Caco-2 (cell line): Measurements from ENCODE around the gene SALL1. TPM values are rescaled to one million over a fixed set of nuclear protein-coding genes. Genes with fewer than 3 reads are reported as not detected.

Source experiments
- BruUV-seq: library from RNA; stranded (reverse); fragments of 400-500 nt; replicated peaks from 2 replicates; lab custom pipeline; 2021; lab: Mats Ljungman, UMichigan
- CTCF ChIA-PET: fragments of 300-600 bp; sonication (Branson Sonifier 250); formaldehyde crosslinking; loops from one replicate; lab custom pipeline; 2022; ENCODE audit warnings: antibody characterized with exemption; lab: Charles Lee
- POLR2A ChIA-PET: fragments of 300-600 bp; sonication (Branson Sonifier 250); formaldehyde crosslinking; loops from one replicate; lab custom pipeline; 2022; ENCODE audit warnings: antibody characterized with exemption; lab: Charles Lee
- DNase-seq, 2 experiments: peaks; one replicate each; pipeline versions ENCODE4 v3.0.0 to v3.0.0-alpha.2; 2020 to 2022
- H3K27me3 ChIP-seq: replicated peaks from 2 replicates; pipeline ENCODE4 v1.6.0; 2011; ENCODE audit warnings: low read length; ENCODE audit not compliant: control insufficient read depth, insufficient read depth
- H3K36me3 ChIP-seq: 2 replicates; pipeline ENCODE4 v1.5.1; 2011; ENCODE audit warnings: low read length; ENCODE audit not compliant: control insufficient read depth, insufficient read depth
- H3K4me1 ChIP-seq: fragments of 250-450 bp; sonication (Bioruptor Pico); 2 replicates; pipeline ENCODE4 v1.5.1; 2020; ENCODE audit warnings: mild to moderate bottlenecking
- H3K4me3 ChIP-seq: 2 replicates; pipeline ENCODE4 v1.5.1; 2011; ENCODE audit warnings: low read depth, mild to moderate bottlenecking, control low read depth, low read length
- H3K9me3 ChIP-seq: fragments of 250-450 bp; sonication (Bioruptor Pico); 2 replicates; pipeline ENCODE4 v1.5.1; 2020; ENCODE audit warnings: mild to moderate bottlenecking, moderate library complexity
- H3K27ac Mint-ChIP-seq: one replicate; pipeline ENCODE4 v1.8.0; 2022; ENCODE audit warnings: mixed read lengths; ENCODE audit not compliant: unreplicated experiment
- H3K27me3 Mint-ChIP-seq: one replicate; pipeline ENCODE4 v1.8.0; 2022; ENCODE audit warnings: mixed read lengths; ENCODE audit not compliant: insufficient read depth, unreplicated experiment
- H3K36me3 Mint-ChIP-seq: one replicate; pipeline ENCODE4 v1.8.0; 2022; ENCODE audit warnings: mild to moderate bottlenecking, mixed read lengths; ENCODE audit not compliant: insufficient read depth, unreplicated experiment
- H3K4me1 Mint-ChIP-seq: one replicate; pipeline ENCODE4 v1.8.0; 2022; ENCODE audit warnings: low read depth, mixed read lengths; ENCODE audit not compliant: unreplicated experiment
- H3K4me3 Mint-ChIP-seq: one replicate; pipeline ENCODE4 v1.8.0; 2022; ENCODE audit warnings: mild to moderate bottlenecking, moderate library complexity, mixed read lengths; ENCODE audit not compliant: unreplicated experiment
- H3K9me3 Mint-ChIP-seq: one replicate; pipeline ENCODE4 v1.8.0; 2022; ENCODE audit warnings: mixed read lengths; ENCODE audit not compliant: unreplicated experiment
- intact Hi-C: fragments of 100-400 bp; cut with micrococcal nuclease; formaldehyde crosslinking; loops from one replicate; pipeline ENCODE4 v1.10.0; 2022; ENCODE audit not compliant: unreplicated experiment
- total RNA-seq: library from RNA; stranded (reverse); gene quantifications from 2 replicates; pipeline ENCODE4 v1.2.3, GENCODE V29; 2022
- TF ChIP-seq, protein P1 (sequence below), 2 experiments: fragments of 200-600 bp in 1 of 2; IDR thresholded peaks; 1 replicate in 1 of 2; 2 replicates in 1 of 2; pipeline versions ENCODE4 v1.5.1 to v1.8.0; 2011 to 2022; ENCODE audit warnings: antibody characterized with exemption in 1 of 2, control low read depth in 1 of 2, inconsistent platforms in 1 of 2, low read depth in 1 of 2, low read length in 1 of 2, mild to moderate bottlenecking in 1 of 2, moderate library complexity in 1 of 2; ENCODE audit not compliant: insufficient read depth in 1 of 2, severe bottlenecking in 1 of 2, unreplicated experiment in 1 of 2

Gene SALL1
- total RNA-seq, 1 experiment from 2014 or later = not detected

DNA sequence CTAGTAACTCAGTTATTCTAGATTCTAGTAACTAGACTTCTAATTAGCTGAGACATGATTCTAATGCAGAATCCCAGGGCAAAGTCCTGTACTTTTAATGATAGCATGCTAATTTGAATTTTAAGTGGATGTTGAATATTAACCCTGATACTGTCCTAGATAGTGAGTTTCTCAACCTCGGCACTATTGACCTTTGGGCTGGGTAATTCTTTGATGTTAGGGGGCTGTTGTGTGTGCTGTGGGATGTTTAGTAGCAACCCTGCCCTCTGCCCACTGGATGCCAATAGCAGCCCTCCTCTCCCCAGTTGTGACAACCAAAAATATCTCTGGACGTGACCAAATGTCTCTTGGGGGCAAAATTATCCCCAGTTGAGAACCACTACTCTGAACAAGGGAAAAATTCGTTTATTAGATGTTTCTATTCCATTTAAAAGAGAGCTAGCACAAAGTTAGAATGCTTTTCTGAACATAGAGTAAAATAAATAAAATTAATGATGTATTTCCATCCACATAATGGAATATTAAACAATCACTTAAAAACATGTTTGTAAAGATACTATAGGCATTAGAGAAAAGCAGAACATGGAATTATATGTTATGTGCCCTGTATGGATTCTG is 30.2 kb downstream of the SALL1 start:
- Histone ChIP-seq H3K4me3 (no peak overlapping the region), H3K4me1 (peaks cover 32% of the 10 kb centered on the region), H3K9me3 (no peaks in the 10 kb centered on the region), H3K27me3 (no peaks in the 10 kb centered on the region), H3K36me3 (no peaks in the 10 kb centered on the region)
- peak in 1 of 2 experiments; percentile 32 for DNase-seq
- CTCF ChIA-PET = no interaction called here
- H3K36me3 Mint-ChIP-seq = no peaks in the 10 kb centered on the region
- no TSS peak for BruUV-seq
- TF ChIP-seq, protein P1, sequence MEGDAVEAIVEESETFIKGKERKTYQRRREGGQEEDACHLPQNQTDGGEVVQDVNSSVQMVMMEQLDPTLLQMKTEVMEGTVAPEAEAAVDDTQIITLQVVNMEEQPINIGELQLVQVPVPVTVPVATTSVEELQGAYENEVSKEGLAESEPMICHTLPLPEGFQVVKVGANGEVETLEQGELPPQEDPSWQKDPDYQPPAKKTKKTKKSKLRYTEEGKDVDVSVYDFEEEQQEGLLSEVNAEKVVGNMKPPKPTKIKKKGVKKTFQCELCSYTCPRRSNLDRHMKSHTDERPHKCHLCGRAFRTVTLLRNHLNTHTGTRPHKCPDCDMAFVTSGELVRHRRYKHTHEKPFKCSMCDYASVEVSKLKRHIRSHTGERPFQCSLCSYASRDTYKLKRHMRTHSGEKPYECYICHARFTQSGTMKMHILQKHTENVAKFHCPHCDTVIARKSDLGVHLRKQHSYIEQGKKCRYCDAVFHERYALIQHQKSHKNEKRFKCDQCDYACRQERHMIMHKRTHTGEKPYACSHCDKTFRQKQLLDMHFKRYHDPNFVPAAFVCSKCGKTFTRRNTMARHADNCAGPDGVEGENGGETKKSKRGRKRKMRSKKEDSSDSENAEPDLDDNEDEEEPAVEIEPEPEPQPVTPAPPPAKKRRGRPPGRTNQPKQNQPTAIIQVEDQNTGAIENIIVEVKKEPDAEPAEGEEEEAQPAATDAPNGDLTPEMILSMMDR (IDR thresholded peaks at IDR 0.05; ENCODE audit: insufficient read depth in 1 of 2, low read depth in 1 of 2, low read length in 1 of 2, severe bottlenecking in 1 of 2, unreplicated experiment in 1 of 2) = no peak
- H3K4me1 Mint-ChIP-seq = peaks cover 27% of the 10 kb centered on the region
- POLR2A ChIA-PET = no interaction called here
- H3K27ac Mint-ChIP-seq = no peak overlapping the region
- intact Hi-C loops = loop anchor here (1.0 kb wide), 1 partner anchor 123 kb away; no protein-coding TSS in a partner anchor
- no peaks in the 10 kb centered on the region for H3K9me3 Mint-ChIP-seq
- H3K27me3 Mint-ChIP-seq = no peaks in the 10 kb centered on the region
- H3K4me3 Mint-ChIP-seq = no peak overlapping the region

DNA sequence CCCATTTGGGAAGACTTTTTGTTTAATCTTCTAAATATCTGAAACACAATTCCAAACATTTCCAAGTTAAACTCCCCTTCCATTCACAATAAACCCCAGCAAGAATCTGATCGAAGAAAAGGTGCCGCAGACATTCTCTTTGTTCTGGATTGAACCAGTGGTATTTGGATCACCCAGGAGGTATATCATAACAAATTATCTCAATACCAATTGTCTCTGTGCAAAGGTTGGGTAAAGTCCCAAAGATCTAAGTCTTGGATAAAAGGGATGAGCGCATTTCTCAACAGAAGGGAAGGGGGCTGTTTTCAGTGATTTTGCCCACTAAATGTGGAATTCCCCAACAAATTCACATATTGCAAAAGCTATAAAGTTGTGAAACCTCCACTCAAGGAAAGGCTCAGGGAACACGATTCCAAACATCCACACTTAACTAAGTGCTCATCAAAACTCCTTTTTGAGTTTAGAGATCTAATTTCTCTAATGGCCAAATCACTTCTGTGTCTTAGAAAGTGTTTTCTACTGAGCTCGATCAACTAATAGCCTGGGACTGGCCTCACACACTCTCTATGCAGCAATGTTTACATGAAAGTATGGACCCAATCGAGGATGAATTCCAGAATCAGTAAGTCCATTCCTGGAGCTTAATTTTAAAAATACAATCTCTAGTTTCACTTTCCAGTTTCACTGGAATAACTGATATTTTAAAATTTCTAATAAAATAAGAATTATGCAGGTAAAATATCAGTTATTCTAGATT is 30.9 kb downstream of the SALL1 start:
- TF ChIP-seq, protein P1 (IDR thresholded peaks at IDR 0.05; ENCODE audit: insufficient read depth in 1 of 2, low read depth in 1 of 2, low read length in 1 of 2, severe bottlenecking in 1 of 2, unreplicated experiment in 1 of 2) = no peak
- no TSS peak for BruUV-seq
- H3K9me3 ChIP-seq = no peaks in the 10 kb centered on the region
- no peaks in the 10 kb centered on the region for H3K36me3 ChIP-seq
- intact Hi-C loops = loop anchor here (1.0 kb wide), 1 partner anchor 124 kb away; no protein-coding TSS in a partner anchor
- Mint-ChIP-seq H3K9me3 (no peaks in the 10 kb centered on the region), H3K27me3 (no peaks in the 10 kb centered on the region), H3K4me1 (peaks cover 27% of the 10 kb centered on the region), H3K36me3 (no peaks in the 10 kb centered on the region), H3K27ac (no peak overlapping the region), H3K4me3 (no peak overlapping the region)
- DNase-seq = no peak
- POLR2A ChIA-PET = no interaction called here
- no peaks in the 10 kb centered on the region for H3K27me3 ChIP-seq
- H3K4me3 ChIP-seq = no peak overlapping the region
- CTCF ChIA-PET = no interaction called here
- peaks cover 32% of the 10 kb centered on the region for H3K4me1 ChIP-seq

DNA sequence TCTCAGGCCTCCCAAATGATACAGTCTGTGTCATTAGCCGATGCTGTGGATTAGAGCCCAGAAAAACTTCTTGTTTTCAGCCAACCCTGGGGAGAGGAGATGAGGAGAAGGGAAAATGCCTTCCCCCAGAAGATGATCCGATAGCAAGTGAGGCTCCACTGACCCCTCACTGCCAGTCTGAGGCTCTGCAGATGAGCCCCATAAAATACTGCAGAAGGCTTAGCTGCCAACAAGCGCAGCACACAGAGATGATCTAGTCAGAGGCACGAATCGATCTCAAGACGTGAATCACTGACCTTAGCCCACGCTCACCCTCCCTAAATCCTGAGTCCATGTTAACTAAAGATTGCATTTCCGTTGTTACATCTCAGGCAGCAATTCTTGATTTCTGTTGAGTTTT is 31.5 kb downstream of the SALL1 start:
- intact Hi-C loops = no loop called here
- no peaks in the 10 kb centered on the region for H3K9me3 ChIP-seq
- ChIA-PET CTCF (no interaction called here), POLR2A (no interaction called here)
- no peak overlapping the region for H3K4me3 ChIP-seq
- peaks cover 32% of the 10 kb centered on the region for H3K4me1 ChIP-seq
- H3K36me3 Mint-ChIP-seq = no peaks in the 10 kb centered on the region
- TF ChIP-seq, protein P1 (IDR thresholded peaks at IDR 0.05; ENCODE audit: insufficient read depth in 1 of 2, low read depth in 1 of 2, low read length in 1 of 2, severe bottlenecking in 1 of 2, unreplicated experiment in 1 of 2) = no peak
- no peaks in the 10 kb centered on the region for H3K9me3 Mint-ChIP-seq
- peaks cover 27% of the 10 kb centered on the region for H3K4me1 Mint-ChIP-seq
- no peaks in the 10 kb centered on the region for H3K27me3 Mint-ChIP-seq
- no peaks in the 10 kb centered on the region for H3K27me3 ChIP-seq
- no peaks in the 10 kb centered on the region for H3K36me3 ChIP-seq
- no TSS peak for BruUV-seq
- H3K4me3 Mint-ChIP-seq = no peak overlapping the region
- H3K27ac Mint-ChIP-seq = no peak overlapping the region
- no peak for DNase-seq
